Ishikawa (cell line): ENCODE results near the gene RRP15.

Source experiments
- CEBPB ChIP-seq: IDR thresholded peaks from 2 replicates; pipeline ENCODE4 v1.6.1; 2012
- CREB1 ChIP-seq: IDR thresholded peaks from 2 replicates; pipeline ENCODE4 v1.6.1; 2012; ENCODE audit warnings: low read depth
- EGR1 ChIP-seq: IDR thresholded peaks from 2 replicates; pipeline ENCODE4 v1.6.1; 2012
- EP300 ChIP-seq: IDR thresholded peaks from 2 replicates; pipeline ENCODE4 v1.6.1; 2012; ENCODE audit warnings: borderline replicate concordance
- FOXM1 ChIP-seq: IDR thresholded peaks from 2 replicates; pipeline ENCODE4 v1.6.1; 2012; ENCODE audit warnings: low read depth, borderline replicate concordance
- NFIC ChIP-seq: IDR thresholded peaks from 2 replicates; pipeline ENCODE4 v1.6.1; 2012
- RAD21 ChIP-seq: IDR thresholded peaks from 2 replicates; pipeline ENCODE4 v1.6.1; 2012; ENCODE audit warnings: low read depth
- TAF1 ChIP-seq: IDR thresholded peaks from 2 replicates; pipeline ENCODE4 v1.6.1; 2012; ENCODE audit warnings: low read depth, mild to moderate bottlenecking
- TCF12 ChIP-seq: IDR thresholded peaks from 2 replicates; pipeline ENCODE4 v1.6.1; 2012; ENCODE audit warnings: low read depth
- TEAD4 ChIP-seq: IDR thresholded peaks from 2 replicates; pipeline ENCODE4 v1.6.1; 2012
- YY1 ChIP-seq: IDR thresholded peaks from 2 replicates; pipeline ENCODE4 v1.6.1; 2012; ENCODE audit warnings: low read depth
- ZBTB7A ChIP-seq: IDR thresholded peaks from 2 replicates; pipeline ENCODE4 v1.6.1; 2012; ENCODE audit warnings: low read depth
- TF ChIP-seq, protein P1 (sequence below): IDR thresholded peaks from 2 replicates; pipeline ENCODE4 v1.6.1; 2012; ENCODE audit warnings: low read depth, mild to moderate bottlenecking
- TF ChIP-seq, protein P2 (sequence below): IDR thresholded peaks from 2 replicates; pipeline ENCODE4 v1.6.1; 2012
- TF ChIP-seq, protein P3 (sequence below): IDR thresholded peaks from 2 replicates; pipeline ENCODE4 v1.6.1; 2012

RRP15 gene

DNA sequence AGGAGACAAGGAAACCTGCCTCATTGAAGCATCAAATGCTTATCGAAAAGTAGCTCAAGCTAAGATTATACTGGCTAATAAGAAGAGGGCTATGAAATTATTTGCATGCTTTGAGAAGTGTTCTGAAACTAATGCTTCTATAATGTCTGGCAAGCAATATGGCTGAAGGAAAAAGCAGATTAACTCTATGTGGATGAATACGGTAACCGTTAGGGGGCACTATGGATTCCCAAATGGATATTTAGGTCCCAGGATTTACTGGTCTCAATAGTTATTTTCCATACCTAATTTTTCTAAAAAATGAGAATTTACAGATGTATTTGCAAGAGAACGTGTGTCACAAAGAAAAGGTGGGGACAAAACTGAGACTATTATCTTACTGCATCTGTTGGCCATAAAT, 34.6 kb upstream of the RRP15 start:
- TF ChIP-seq EP300 (no peak), TAF1 (no peak), RAD21 (no peak)
- TF ChIP-seq, protein P1, sequence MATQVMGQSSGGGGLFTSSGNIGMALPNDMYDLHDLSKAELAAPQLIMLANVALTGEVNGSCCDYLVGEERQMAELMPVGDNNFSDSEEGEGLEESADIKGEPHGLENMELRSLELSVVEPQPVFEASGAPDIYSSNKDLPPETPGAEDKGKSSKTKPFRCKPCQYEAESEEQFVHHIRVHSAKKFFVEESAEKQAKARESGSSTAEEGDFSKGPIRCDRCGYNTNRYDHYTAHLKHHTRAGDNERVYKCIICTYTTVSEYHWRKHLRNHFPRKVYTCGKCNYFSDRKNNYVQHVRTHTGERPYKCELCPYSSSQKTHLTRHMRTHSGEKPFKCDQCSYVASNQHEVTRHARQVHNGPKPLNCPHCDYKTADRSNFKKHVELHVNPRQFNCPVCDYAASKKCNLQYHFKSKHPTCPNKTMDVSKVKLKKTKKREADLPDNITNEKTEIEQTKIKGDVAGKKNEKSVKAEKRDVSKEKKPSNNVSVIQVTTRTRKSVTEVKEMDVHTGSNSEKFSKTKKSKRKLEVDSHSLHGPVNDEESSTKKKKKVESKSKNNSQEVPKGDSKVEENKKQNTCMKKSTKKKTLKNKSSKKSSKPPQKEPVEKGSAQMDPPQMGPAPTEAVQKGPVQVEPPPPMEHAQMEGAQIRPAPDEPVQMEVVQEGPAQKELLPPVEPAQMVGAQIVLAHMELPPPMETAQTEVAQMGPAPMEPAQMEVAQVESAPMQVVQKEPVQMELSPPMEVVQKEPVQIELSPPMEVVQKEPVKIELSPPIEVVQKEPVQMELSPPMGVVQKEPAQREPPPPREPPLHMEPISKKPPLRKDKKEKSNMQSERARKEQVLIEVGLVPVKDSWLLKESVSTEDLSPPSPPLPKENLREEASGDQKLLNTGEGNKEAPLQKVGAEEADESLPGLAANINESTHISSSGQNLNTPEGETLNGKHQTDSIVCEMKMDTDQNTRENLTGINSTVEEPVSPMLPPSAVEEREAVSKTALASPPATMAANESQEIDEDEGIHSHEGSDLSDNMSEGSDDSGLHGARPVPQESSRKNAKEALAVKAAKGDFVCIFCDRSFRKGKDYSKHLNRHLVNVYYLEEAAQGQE, result no peak

DNA sequence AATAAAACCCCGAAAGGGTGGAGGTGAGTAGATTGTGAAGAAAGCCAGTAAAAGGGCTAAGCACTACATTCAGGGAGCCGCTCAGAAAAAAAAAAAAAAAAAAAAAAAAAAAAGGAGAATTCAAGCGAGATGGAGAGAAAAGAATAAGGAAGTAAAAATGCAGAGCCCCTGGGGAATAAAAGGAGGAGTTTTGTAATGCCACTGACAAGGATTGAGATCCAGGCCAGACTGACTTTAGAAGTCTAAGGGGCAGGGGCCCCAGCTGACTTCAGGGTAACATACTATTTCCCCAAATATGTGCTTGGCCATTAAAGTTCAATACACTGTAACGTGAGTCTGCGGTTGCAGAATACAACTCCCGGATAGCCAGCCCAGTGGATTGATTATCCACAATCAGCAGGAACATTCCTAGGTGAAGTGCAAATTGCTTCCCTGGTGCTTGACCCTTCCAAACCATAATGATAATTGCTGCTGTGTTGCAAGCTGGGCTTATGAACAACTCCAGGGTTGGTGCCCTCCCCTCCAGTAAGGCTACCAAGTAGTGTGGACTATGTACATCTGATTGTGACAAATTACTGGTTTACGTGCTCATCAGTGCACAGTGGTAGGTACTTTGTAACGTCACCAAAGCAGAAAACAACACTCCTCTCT, 30.7 kb upstream of the RRP15 start:
- TF ChIP-seq, protein P1, result no peak
- TF ChIP-seq EP300 (no peak), EGR1 (no peak), FOXM1 (no peak), RAD21 (no peak), TAF1 (no peak), TEAD4 (no peak), NFIC (no peak), TCF12 (no peak), ZBTB7A (no peak), YY1 (no peak), CREB1 (no peak), CEBPB (no peak)
- TF ChIP-seq, protein P2, sequence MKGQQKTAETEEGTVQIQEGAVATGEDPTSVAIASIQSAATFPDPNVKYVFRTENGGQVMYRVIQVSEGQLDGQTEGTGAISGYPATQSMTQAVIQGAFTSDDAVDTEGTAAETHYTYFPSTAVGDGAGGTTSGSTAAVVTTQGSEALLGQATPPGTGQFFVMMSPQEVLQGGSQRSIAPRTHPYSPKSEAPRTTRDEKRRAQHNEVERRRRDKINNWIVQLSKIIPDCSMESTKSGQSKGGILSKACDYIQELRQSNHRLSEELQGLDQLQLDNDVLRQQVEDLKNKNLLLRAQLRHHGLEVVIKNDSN, result no peak
- TF ChIP-seq, protein P3, sequence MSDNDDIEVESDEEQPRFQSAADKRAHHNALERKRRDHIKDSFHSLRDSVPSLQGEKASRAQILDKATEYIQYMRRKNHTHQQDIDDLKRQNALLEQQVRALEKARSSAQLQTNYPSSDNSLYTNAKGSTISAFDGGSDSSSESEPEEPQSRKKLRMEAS, result no peak

DNA sequence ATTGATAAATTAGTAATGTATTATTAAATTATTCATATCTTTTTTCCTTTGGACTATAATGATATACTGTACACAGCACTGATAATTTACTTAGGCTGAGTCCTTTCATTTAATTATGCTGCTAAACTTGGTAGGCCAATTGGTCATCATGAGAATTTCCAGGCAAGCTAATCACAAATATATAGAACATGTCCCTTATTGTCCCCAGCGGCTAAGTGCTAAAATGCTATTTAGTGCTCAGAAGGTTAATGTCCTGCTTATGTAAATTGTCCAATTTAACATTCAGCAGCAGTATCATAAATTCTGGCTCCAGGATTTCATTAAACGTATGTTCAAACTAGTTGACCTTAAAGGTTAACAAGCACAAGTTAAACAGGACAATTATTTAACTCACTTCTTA, 30.0 kb upstream of the RRP15 start:
- TF ChIP-seq NFIC (no peak), RAD21 (no peak), TEAD4 (no peak), ZBTB7A (no peak)

DNA sequence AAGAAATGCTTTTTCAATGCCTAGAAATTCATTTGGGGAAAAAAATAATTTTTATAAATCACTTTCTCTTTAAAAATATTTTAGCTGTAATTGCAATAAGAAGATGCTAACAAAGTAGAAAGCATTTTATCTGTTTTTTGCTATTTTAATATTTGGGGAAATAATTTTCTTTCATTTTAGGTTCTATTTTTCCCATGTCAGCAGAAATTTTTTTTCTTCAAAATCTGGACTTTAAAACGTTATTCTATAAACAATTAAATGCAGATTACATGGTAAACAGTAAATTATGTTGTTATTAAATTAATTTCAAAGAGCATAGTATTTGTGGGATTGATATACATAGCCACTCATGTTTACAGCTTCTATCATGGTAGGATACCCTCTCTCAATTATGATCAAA, 27.7 kb upstream of the RRP15 start:
- TF ChIP-seq CEBPB (no peak), YY1 (no peak)
- TF ChIP-seq, protein P3, result no peak

DNA sequence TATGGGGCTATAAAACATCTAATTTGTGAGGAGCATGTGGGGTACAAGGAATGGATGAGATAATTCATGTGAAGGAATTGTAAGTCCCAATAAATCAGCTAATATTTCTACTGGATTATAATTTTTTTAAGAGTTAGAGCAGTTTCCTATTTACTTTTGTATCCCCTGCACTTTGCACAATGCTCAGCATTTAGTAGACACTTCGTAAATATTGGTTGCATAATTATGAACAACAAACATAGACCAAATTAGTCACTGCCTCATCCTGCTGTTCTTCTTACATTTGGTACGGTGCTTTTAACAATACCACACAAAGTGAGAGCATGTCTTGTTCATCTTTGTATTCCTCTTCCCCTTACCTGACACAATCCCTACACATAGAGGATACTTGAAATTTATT, 27.1 kb upstream of the RRP15 start:
- TF ChIP-seq TEAD4, result no peak
- TF ChIP-seq NFIC, result no peak
- no peak for TF ChIP-seq RAD21
- TF ChIP-seq FOXM1, result no peak
- TF ChIP-seq, protein P1, result no peak
- no peak for TF ChIP-seq TAF1
- TF ChIP-seq EP300, result no peak
- TF ChIP-seq CREB1, result no peak
- no peak for TF ChIP-seq TCF12
- TF ChIP-seq, protein P3, result no peak
- TF ChIP-seq YY1, result no peak
- no peak for TF ChIP-seq ZBTB7A
- TF ChIP-seq CEBPB, result no peak
- TF ChIP-seq EGR1, result no peak
- TF ChIP-seq, protein P2, result no peak
